Keratinocyte (primary cell): ENCODE results near the gene DIP2C.

ENCODE experiments used
- CTCF ChIP-seq, 3 experiments: IDR thresholded peaks in 1 of 3; conservative IDR thresholded peaks in 1 of 3; optimal IDR thresholded peaks in 1 of 3; 2 replicates in 2 of 3; 3 replicates in 1 of 3; pipeline versions ENCODE3 to v1.5.1; 2011; ENCODE audit warnings: low read length in 3 of 3, mild to moderate bottlenecking in 3 of 3, moderate library complexity in 2 of 3, control low read depth in 1 of 3, inconsistent platforms in 1 of 3; ENCODE audit not compliant: insufficient read depth in 2 of 3; ENCODE audit errors: extremely low read depth in 1 of 3
- EZH2 ChIP-seq: IDR thresholded peaks from one replicate; pipeline ENCODE4 v1.6.1; 2012; ENCODE audit warnings: inconsistent platforms, mild to moderate bottlenecking, low read length, moderate library complexity

GRCh38 chr10:521261-522250 lies 167.9 kb downstream of the DIP2C start:
- no peak for TF ChIP-seq EZH2
- no peak for TF ChIP-seq CTCF (optimal IDR thresholded peaks at IDR 0.05 in 1 of 3, IDR thresholded peaks at IDR 0.05 in 1 of 3, conservative IDR thresholded peaks at IDR 0.05 in 1 of 3; ENCODE audit: extremely low read depth in 1 of 3, insufficient read depth in 2 of 3, low read length in 3 of 3)
